Measurements from ENCODE around the gene PRLH.

DNA sequence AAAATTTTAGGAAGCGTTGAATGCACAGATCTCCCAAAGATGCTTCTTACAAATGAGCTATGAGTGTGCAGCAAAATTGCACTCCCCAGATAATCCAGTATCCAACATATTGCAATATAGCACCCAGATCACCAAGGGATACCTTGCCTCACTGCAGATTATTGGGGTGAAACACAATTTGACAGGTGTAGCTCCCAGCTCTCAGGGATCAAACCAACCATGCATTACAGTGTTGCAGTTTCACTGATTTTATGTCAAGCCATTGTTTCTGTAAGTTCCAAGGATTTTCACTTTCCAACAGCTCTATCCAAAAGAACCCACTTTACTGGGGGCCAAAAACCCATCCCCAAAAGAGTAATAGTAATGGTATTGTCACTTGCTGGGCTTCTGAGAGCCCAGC lies 10.8 kb upstream of the PRLH start:
- TF ChIP-seq, protein P1, sequence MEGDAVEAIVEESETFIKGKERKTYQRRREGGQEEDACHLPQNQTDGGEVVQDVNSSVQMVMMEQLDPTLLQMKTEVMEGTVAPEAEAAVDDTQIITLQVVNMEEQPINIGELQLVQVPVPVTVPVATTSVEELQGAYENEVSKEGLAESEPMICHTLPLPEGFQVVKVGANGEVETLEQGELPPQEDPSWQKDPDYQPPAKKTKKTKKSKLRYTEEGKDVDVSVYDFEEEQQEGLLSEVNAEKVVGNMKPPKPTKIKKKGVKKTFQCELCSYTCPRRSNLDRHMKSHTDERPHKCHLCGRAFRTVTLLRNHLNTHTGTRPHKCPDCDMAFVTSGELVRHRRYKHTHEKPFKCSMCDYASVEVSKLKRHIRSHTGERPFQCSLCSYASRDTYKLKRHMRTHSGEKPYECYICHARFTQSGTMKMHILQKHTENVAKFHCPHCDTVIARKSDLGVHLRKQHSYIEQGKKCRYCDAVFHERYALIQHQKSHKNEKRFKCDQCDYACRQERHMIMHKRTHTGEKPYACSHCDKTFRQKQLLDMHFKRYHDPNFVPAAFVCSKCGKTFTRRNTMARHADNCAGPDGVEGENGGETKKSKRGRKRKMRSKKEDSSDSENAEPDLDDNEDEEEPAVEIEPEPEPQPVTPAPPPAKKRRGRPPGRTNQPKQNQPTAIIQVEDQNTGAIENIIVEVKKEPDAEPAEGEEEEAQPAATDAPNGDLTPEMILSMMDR (IDR thresholded peaks at IDR 0.05; ENCODE audit: insufficient read depth, low read depth, low read length) = no peak
- TF ChIP-seq EZH2 (IDR thresholded peaks at IDR 0.05; ENCODE audit: insufficient read depth, low read length) = no peak
